HL-60 (cell line): Measurements from ENCODE around the gene WDR7.

ENCODE experiments used
- GABPA ChIP-seq: IDR thresholded peaks from 2 replicates; pipeline ENCODE4 v1.6.1; 2012; ENCODE audit warnings: low read depth
- POLR2AphosphoS5 ChIP-seq: IDR thresholded peaks from 2 replicates; pipeline ENCODE4 v1.6.1; 2012; ENCODE audit warnings: low read depth
- REST ChIP-seq: IDR thresholded peaks from 2 replicates; pipeline ENCODE4 v1.6.1; 2012; ENCODE audit warnings: low read depth; ENCODE audit not compliant: insufficient replicate concordance
- TF ChIP-seq, protein P1 (sequence below): IDR thresholded peaks from one replicate; pipeline ENCODE4 v1.5.1; 2011; ENCODE audit warnings: low read length, control low read depth, inconsistent platforms; ENCODE audit not compliant: insufficient read depth

GRCh38 chr18:56775701-56776100 is 124.5 kb downstream of the WDR7 start:
- TF ChIP-seq REST (no peak), POLR2AphosphoS5 (no peak), GABPA (no peak)
- TF ChIP-seq, protein P1, sequence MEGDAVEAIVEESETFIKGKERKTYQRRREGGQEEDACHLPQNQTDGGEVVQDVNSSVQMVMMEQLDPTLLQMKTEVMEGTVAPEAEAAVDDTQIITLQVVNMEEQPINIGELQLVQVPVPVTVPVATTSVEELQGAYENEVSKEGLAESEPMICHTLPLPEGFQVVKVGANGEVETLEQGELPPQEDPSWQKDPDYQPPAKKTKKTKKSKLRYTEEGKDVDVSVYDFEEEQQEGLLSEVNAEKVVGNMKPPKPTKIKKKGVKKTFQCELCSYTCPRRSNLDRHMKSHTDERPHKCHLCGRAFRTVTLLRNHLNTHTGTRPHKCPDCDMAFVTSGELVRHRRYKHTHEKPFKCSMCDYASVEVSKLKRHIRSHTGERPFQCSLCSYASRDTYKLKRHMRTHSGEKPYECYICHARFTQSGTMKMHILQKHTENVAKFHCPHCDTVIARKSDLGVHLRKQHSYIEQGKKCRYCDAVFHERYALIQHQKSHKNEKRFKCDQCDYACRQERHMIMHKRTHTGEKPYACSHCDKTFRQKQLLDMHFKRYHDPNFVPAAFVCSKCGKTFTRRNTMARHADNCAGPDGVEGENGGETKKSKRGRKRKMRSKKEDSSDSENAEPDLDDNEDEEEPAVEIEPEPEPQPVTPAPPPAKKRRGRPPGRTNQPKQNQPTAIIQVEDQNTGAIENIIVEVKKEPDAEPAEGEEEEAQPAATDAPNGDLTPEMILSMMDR = no peak
